LNCaP clone FGC (cell line): Measurements from ENCODE around the gene SLC23A1.

Experiments used
- DNase-seq: peaks from one replicate; pipeline ENCODE4 v3.0.0-alpha.2; 2011; ENCODE audit warnings: low read depth
- H3K4me3 ChIP-seq: 2 replicates; pipeline ENCODE4 v1.5.1; 2011; ENCODE audit warnings: mild to moderate bottlenecking, low read depth, low read length, control low read depth
- CTCF ChIP-seq: IDR thresholded peaks from 2 replicates; pipeline ENCODE4 v1.5.1; 2012; ENCODE audit warnings: mild to moderate bottlenecking; ENCODE audit not compliant: control insufficient read depth, insufficient read depth; ENCODE audit errors: extremely low read depth

Gene SLC23A1

GRCh38 chr5:139383993-139384590 is 995 bp upstream of the SLC23A1 start:
- no peak for TF ChIP-seq CTCF
- no peak for DNase-seq
- 0 out of 2 replicates have a peak overlapping the region, but pooled peaks have one; percentile 22 for H3K4me3 ChIP-seq

- H3K4me3 ChIP-seq = no peak overlapping the region
- no peak for DNase-seq
Observed at GRCh38 chr5:139382807-139383206, 290 bp downstream of the SLC23A1 start.

GRCh38 chr5:139381837-139382761 is 998 bp downstream of the SLC23A1 start:
- H3K4me3 ChIP-seq = no peak overlapping the region
- TF ChIP-seq CTCF = no peak

More at GRCh38 chr5:139382807-139383206, 290 bp downstream of the SLC23A1 start:
- no peak for TF ChIP-seq CTCF

GRCh38 chr5:139379626-139380449 is 3.3 kb downstream of the SLC23A1 start:
- TF ChIP-seq CTCF = no peak
- no peak overlapping the region for H3K4me3 ChIP-seq

More at GRCh38 chr5:139381837-139382761, 998 bp downstream of the SLC23A1 start:
- DNase-seq = no peak

GRCh38 chr5:139378941-139379361 is 4.1 kb downstream of the SLC23A1 start:
- no peak for TF ChIP-seq CTCF
- no peak overlapping the region for H3K4me3 ChIP-seq
- DNase-seq = no peak

More at GRCh38 chr5:139379626-139380449, 3.3 kb downstream of the SLC23A1 start:
- DNase-seq = no peak

GRCh38 chr5:139378101-139378825 is 4.8 kb downstream of the SLC23A1 start:
- DNase-seq = no peak
- no peak for TF ChIP-seq CTCF
- H3K4me3 ChIP-seq = no peak overlapping the region
